Esophagus squamous epithelium (tissue), 5 donors: Measurements from ENCODE around the gene SLC10A3. TPM values are rescaled to one million over a fixed set of nuclear protein-coding genes. Genes with fewer than 3 reads are reported as not detected.
A peak's percentile ranks its signal among the peaks of the same experiment; 100 is the strongest.

ENCODE experiments used
- DNase-seq: peaks from one replicate; lab custom pipeline; 2025; lab: John Stamatoyannopoulos, UW
- H3K27ac ChIP-seq, 4 donors: fragments of 200-600 bp; sonication (generic); one replicate each; pipeline ENCODE4 v1.5.1; 2016 to 2019; ENCODE audit warnings: mild to moderate bottlenecking in 1 of 4
- H3K27me3 ChIP-seq, 4 donors: fragments of 200-600 bp; sonication (generic); 1 replicate in 3 of 4; 2 replicates in 1 of 4; pipeline versions ENCODE4 v1.5.1 to v1.6.0; 2017 to 2021; ENCODE audit warnings: antibody characterized with exemption in 1 of 4
- H3K36me3 ChIP-seq, 3 donors: fragments of 200-600 bp; sonication (generic); one replicate each; pipeline ENCODE4 v1.5.1; 2016 to 2019
- H3K4me1 ChIP-seq, 3 donors: fragments of 200-600 bp; sonication (generic); one replicate each; pipeline ENCODE4 v1.5.1; 2017 to 2019
- H3K4me3 ChIP-seq, 4 donors: fragments of 200-600 bp; sonication (generic); 1 replicate in 3 of 4; 2 replicates in 1 of 4; pipeline ENCODE4 v1.5.1; 2016 to 2019; ENCODE audit warnings: mild to moderate bottlenecking in 2 of 4, moderate library complexity in 1 of 4
- H3K9me3 ChIP-seq, 3 donors: fragments of 200-600 bp; sonication (generic); one replicate each; pipeline ENCODE4 v1.5.1; 2016 to 2019
- POLR2A ChIP-seq, 4 donors: fragments of 450-650 bp; IDR thresholded peaks; one replicate each; pipeline ENCODE4 v1.6.1; 2017; ENCODE audit warnings: antibody characterized with exemption in 4 of 4, mild to moderate bottlenecking in 4 of 4, moderate library complexity in 3 of 4
- WGBS, 2 donors: methylation state at CpG; one replicate each; pipeline ENCODE4 v1.1.5; 2018; 5-methylcytosine and 5-hydroxymethylcytosine counted together
- intact Hi-C: fragments of 100-400 bp; cut with DNase I; formaldehyde crosslinking; loops from one replicate; pipeline ENCODE4 v1.15.0; 2022
- total RNA-seq, 4 donors: library from RNA; depleted of rRNA; stranded (reverse); fragments of >200 nt; gene quantifications; one replicate each; pipeline ENCODE4 v1.1.0, GENCODE V29; 2016
- TF ChIP-seq, protein P1 (sequence below), 6 experiments: fragments of 450-650 bp in 4 of 6; fragments of 200-600 bp in 2 of 6; sonication (generic) in 2 of 6; IDR thresholded peaks; one replicate each; pipeline ENCODE4 v1.5.1; 2016 to 2019; ENCODE audit warnings: antibody characterized with exemption in 6 of 6, mild to moderate bottlenecking in 4 of 6, moderate library complexity in 4 of 6
- donor health status: DM: yes; HTN: yes; CAD: no.

Gene SLC10A3
- total RNA-seq, 4 donors from 2014 or later, result 26.1 to 38.5 (median 29.5) TPM

DNA sequence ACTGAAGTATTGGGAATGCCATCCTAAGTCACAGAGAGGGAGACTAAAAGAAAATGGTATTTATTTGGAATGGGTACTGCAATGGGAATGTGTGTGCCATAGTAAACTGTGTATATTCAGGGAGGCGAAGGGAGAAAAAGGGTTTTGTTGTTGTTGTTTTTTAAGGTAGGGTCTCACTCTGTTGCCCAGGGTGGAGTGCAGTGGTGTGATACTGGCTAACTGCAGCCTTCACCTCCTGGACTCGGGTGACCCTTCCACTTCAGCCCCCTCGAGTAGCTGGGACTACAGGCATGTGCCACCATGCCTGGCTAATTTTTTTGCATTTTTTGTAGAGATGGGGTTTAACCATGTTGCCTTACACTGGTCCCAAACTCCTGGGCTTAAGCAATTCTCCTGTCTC, 4.3 kb upstream of the SLC10A3 start:
- Histone ChIP-seq H3K27ac (no peak overlapping the region), H3K9me3 (no peaks in the 10 kb centered on the region), H3K4me1 (peaks cover 0 to 18% (median 0%) of the 10 kb centered on the region in 3 donors), H3K4me3 (no peak overlapping the region), H3K36me3 (no peaks in the 10 kb centered on the region), H3K27me3 (no peaks in the 10 kb centered on the region)
- no peak for TF ChIP-seq POLR2A (IDR thresholded peaks at IDR 0.05)
- TF ChIP-seq, protein P1, sequence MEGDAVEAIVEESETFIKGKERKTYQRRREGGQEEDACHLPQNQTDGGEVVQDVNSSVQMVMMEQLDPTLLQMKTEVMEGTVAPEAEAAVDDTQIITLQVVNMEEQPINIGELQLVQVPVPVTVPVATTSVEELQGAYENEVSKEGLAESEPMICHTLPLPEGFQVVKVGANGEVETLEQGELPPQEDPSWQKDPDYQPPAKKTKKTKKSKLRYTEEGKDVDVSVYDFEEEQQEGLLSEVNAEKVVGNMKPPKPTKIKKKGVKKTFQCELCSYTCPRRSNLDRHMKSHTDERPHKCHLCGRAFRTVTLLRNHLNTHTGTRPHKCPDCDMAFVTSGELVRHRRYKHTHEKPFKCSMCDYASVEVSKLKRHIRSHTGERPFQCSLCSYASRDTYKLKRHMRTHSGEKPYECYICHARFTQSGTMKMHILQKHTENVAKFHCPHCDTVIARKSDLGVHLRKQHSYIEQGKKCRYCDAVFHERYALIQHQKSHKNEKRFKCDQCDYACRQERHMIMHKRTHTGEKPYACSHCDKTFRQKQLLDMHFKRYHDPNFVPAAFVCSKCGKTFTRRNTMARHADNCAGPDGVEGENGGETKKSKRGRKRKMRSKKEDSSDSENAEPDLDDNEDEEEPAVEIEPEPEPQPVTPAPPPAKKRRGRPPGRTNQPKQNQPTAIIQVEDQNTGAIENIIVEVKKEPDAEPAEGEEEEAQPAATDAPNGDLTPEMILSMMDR (IDR thresholded peaks at IDR 0.05), result no peak
- WGBS, 2 donors, result 71 to 72% methylated on average over 3 of the region's 3 CpGs
- intact Hi-C loops, result no loop called here
- no peak for DNase-seq

DNA sequence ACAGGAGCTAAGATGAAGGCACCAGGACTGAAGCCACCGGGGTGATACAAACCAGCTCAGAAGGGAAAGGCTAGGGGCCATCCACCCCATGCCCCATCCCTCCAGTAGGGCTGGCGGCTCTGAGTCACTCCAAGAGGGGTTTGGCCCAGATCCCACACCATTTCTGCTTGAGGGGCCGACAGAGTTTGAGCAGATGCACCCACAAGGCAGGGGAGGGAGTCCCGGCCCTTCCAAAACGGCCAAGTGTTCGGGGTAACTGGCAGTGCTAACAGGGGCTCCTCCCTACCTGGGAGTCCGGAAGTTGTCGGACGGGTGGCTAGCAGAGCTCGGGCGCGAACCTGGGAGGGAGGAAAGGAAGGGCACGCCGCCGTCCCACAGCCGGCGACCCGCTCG, 412 bp downstream of the SLC10A3 start:
- TF ChIP-seq POLR2A (IDR thresholded peaks at IDR 0.05), result no peak
- TF ChIP-seq, protein P1 (IDR thresholded peaks at IDR 0.05), result no peak
- DNase-seq, result no peak
- 0 to 17% methylated on average over 1 to 2 of the region's 19 CpGs for WGBS, 2 donors

DNA sequence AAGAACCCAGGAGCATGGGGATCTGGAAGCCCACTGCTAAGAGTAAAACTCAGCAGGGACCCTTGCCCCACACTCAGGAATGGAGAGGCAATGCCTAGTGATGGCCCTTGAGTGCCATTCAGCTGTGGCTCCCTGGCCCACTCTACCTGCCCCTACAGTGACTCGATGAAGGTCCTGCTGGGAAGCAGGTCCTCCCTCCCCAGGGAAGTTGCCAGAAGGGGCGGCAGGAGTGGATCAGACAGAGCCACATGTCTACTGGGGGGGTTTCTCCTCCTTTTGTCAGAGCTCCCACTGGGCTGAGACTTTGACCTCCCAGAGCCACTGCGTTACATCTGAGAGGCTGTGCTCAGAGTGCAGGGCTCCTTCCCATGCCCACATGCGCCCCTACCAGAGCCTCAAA, 1.2 kb downstream of the SLC10A3 start:
- Histone ChIP-seq H3K27ac (peak overlapping the region; percentile 91 to 99 (median 97)), H3K27me3 (no peaks in the 10 kb centered on the region), H3K9me3 (no peaks in the 10 kb centered on the region), H3K36me3 (peaks cover 0 to 18% (median 0%) of the 10 kb centered on the region in 3 donors), H3K4me1 (peaks cover 11 to 55% (median 14%) of the 10 kb centered on the region in 3 donors), H3K4me3 (peak overlapping the region; percentile 57 to 80 (median 71))
- 83% methylated on average over 1 of the region's 4 CpGs; no CpG with 5 or more reads in 1 of the 2 donors for WGBS, 2 donors
- DNase-seq, result no peak
- intact Hi-C loops, result no loop called here
- TF ChIP-seq, protein P1 (IDR thresholded peaks at IDR 0.05), result no peak

More for the DNA sequence above, 412 bp downstream of the SLC10A3 start:
- Histone ChIP-seq H3K27ac (peak overlapping the region; percentile 91 to 99 (median 97)), H3K4me1 (peaks cover 6 to 47% (median 10%) of the 10 kb centered on the region in 3 donors), H3K36me3 (peaks cover 0 to 17% (median 0%) of the 10 kb centered on the region in 3 donors), H3K4me3 (peak overlapping the region; percentile 57 to 80 (median 71)), H3K27me3 (no peaks in the 10 kb centered on the region), H3K9me3 (no peaks in the 10 kb centered on the region)
- intact Hi-C loops, result no loop called here

GRCh38 chrX:154488336-154489075, 1.9 kb downstream of the SLC10A3 start:
- Histone ChIP-seq H3K4me3 (no peak overlapping the region), H3K9me3 (no peaks in the 10 kb centered on the region), H3K27me3 (no peaks in the 10 kb centered on the region), H3K36me3 (peaks cover 0 to 25% (median 0%) of the 10 kb centered on the region in 3 donors), H3K4me1 (peaks cover 11 to 60% (median 14%) of the 10 kb centered on the region in 3 donors), H3K27ac (peak overlapping the region; percentile 91 to 99 (median 97))
- intact Hi-C loops, result no loop called here
- no peak for DNase-seq
- WGBS, 2 donors, result 81 to 95% methylated on average over 4 to 12 of the region's 20 CpGs
- TF ChIP-seq, protein P1 (IDR thresholded peaks at IDR 0.05), result no peak
- no peak for TF ChIP-seq POLR2A (IDR thresholded peaks at IDR 0.05)
